Right lung (tissue), 5 donors: Measurements from ENCODE around the gene ZC4H2. TPM values are rescaled to one million over a fixed set of nuclear protein-coding genes. Genes with fewer than 3 reads are reported as not detected.

Experiments used
- polyA plus RNA-seq, 5 donors: library from polyadenylated mRNA; unstranded; fragments of 120-200 nt; gene quantifications; one replicate each; pipeline versions ENCODE4 v1.2.1 to v1.2.3, GENCODE V29; 2013; ENCODE audit warnings: inconsistent platforms in 1 of 5, low replicate concordance in 1 of 5; ENCODE audit not compliant: insufficient read length in 5 of 5, insufficient read depth in 1 of 5

ZC4H2 gene
- polyA plus RNA-seq, 5 donors: 22.6 to 31.3 (median 28.2) TPM

Other genes with a start within 250 kb of the ZC4H2 start
- 1 to 10 TPM; 4.4 to 7.0 (median 5.8) TPM for gene ZC3H12B, start 58.4 kb upstream of the ZC4H2 start, polyA plus RNA-seq